Tibial nerve (tissue), 3 donors: ENCODE data around the gene IFIH1.
A peak's percentile ranks its signal among the peaks of the same experiment; 100 is the strongest.

Experiments used
- POLR2A ChIP-seq, 2 donors: fragments of 450-650 bp; IDR thresholded peaks; one replicate each; pipeline ENCODE4 v1.6.1; 2017; ENCODE audit warnings: antibody characterized with exemption in 2 of 2, mild to moderate bottlenecking in 2 of 2, moderate library complexity in 2 of 2
- TF ChIP-seq, protein P1 (sequence below), 5 experiments: fragments of 200-600 bp in 3 of 5; fragments of 450-650 bp in 2 of 5; sonication (generic) in 3 of 5; IDR thresholded peaks; one replicate each; pipeline ENCODE4 v1.5.1; 2016 to 2019; ENCODE audit warnings: antibody characterized with exemption in 5 of 5, mild to moderate bottlenecking in 3 of 5, moderate library complexity in 2 of 5

DNA sequence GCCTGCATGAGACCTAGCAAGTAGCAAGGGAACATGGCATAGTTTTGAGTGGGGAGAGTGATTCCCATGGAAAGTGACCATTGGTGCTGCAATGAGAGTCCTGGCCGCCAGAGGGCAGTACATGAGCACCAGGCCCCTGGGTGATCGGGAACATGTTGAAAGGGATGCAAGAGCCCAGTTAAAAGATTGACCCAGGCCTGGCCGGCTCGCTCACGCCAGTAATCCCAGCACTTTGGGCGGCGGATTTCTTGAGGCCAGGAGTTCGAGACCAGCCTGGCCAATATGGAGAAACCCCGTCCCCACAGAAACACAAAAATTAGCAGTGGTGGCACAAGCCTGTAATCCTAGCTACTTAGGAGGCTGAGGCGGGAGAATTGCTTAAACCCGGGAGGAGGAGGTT lies 97.4 kb downstream of the IFIH1 start:
- TF ChIP-seq, protein P1, sequence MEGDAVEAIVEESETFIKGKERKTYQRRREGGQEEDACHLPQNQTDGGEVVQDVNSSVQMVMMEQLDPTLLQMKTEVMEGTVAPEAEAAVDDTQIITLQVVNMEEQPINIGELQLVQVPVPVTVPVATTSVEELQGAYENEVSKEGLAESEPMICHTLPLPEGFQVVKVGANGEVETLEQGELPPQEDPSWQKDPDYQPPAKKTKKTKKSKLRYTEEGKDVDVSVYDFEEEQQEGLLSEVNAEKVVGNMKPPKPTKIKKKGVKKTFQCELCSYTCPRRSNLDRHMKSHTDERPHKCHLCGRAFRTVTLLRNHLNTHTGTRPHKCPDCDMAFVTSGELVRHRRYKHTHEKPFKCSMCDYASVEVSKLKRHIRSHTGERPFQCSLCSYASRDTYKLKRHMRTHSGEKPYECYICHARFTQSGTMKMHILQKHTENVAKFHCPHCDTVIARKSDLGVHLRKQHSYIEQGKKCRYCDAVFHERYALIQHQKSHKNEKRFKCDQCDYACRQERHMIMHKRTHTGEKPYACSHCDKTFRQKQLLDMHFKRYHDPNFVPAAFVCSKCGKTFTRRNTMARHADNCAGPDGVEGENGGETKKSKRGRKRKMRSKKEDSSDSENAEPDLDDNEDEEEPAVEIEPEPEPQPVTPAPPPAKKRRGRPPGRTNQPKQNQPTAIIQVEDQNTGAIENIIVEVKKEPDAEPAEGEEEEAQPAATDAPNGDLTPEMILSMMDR (IDR thresholded peaks at IDR 0.05) = peak; percentile 72 to 84 (median 78)
- no peak for TF ChIP-seq POLR2A (IDR thresholded peaks at IDR 0.05)
